ENCODE results near the gene CAT. TPM values are rescaled to one million over a fixed set of nuclear protein-coding genes. Genes with fewer than 3 reads are reported as not detected.
A peak's percentile ranks its signal among the peaks of the same experiment; 100 is the strongest.

Gene CAT
- total RNA-seq, 3 donors from 2014 or later, result 11.8 to 14.6 (median 13.5) TPM

DNA sequence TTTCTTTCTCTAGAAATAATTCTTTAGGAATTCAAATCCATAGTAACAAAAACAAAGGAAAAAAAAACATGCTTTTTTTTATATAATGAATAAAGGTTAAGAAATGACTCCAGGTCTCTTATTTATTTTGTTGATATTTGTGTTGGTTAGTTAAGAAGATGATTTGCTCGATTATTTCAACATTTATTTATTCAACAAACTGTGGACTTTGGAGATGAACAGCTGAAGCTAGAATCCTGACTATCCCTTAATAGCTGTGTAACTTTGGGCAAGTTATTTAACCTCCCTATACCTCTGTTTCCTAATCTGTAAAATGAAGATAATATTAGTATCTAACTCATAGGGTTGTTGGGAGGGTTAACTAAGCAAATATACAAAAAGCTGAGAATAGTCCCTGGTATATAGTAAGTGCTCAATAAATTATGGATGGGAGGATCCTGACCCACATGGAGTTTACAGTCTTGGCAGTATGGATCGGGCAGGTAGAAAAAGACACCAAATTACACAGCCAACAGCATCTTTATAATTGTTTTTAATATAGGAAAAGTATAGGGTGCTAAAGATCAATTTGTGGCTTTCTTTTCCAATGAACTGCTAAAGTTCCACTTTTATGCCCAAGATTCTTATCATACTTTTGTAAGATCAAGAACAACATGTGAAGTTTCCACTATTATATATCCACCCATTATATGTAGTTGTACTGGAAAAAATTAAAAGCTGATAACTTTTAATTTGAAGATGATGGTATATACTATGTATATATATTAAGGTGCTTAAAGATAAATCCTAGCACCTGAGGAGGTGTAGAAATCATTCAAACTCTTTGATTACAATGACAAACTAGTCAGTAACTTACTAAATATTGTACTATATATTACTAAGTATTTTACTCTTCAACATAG lies 1.3 kb upstream of the CAT start:
- Mint-ChIP-seq H3K36me3 (ENCODE audit: insufficient read depth) (no peaks in the 10 kb centered on the region), H3K9me3 (no peaks in the 10 kb centered on the region), H3K4me3 (peak overlapping the region; percentile 97), H3K4me1 (ENCODE audit: low read depth) (peaks cover 26% of the 10 kb centered on the region), H3K27me3 (ENCODE audit: low read depth) (no peaks in the 10 kb centered on the region)
- DNase-seq (no peak), ATAC-seq (no peak)

- Mint-ChIP-seq H3K27me3 (ENCODE audit: low read depth) (no peaks in the 10 kb centered on the region), H3K9me3 (no peaks in the 10 kb centered on the region), H3K4me3 (peak overlapping the region; percentile 97), H3K4me1 (ENCODE audit: low read depth) (peaks cover 41% of the 10 kb centered on the region), H3K36me3 (ENCODE audit: insufficient read depth) (no peaks in the 10 kb centered on the region)
- DNase-seq, result no peak
- no peak for ATAC-seq
Observed at GRCh38 chr11:34439610-34440198, 970 bp downstream of the CAT start.

GRCh38 chr11:34441814-34442213 lies 3.1 kb downstream of the CAT start:
- no peak for DNase-seq
- Mint-ChIP-seq H3K36me3 (ENCODE audit: insufficient read depth) (peaks cover 2% of the 10 kb centered on the region), H3K9me3 (no peaks in the 10 kb centered on the region), H3K4me3 (no peak overlapping the region), H3K27me3 (ENCODE audit: low read depth) (no peaks in the 10 kb centered on the region), H3K4me1 (ENCODE audit: low read depth) (peaks cover 48% of the 10 kb centered on the region)
- no peak for ATAC-seq

DNA sequence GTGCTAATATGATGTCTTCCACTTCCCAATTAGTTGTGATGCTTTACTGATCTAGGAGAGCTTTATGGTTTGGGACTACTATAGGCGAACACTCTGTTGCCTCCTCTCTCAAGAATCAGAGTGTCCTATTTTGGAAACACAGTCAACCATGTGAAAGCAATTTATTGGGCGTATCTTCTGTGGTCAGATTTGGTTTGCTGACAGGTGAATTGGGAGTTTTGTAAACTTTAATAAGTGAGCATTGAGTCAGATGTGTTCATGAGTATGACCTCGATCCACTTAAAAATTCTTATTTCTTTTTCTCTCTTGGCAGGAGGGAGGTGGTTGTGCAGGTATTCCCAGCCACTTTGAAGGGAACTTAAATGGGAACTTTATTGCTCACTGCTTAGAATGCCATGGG lies 4.4 kb downstream of the CAT start:
- Mint-ChIP-seq H3K4me1 (ENCODE audit: low read depth) (peaks cover 56% of the 10 kb centered on the region), H3K9me3 (no peaks in the 10 kb centered on the region), H3K36me3 (ENCODE audit: insufficient read depth) (peaks cover 2% of the 10 kb centered on the region), H3K27me3 (ENCODE audit: low read depth) (no peaks in the 10 kb centered on the region), H3K4me3 (no peak overlapping the region)
- DNase-seq, result no peak
- ATAC-seq, result no peak

- Mint-ChIP-seq H3K27me3 (ENCODE audit: low read depth) (no peaks in the 10 kb centered on the region), H3K4me1 (ENCODE audit: low read depth) (peaks cover 58% of the 10 kb centered on the region), H3K9me3 (no peaks in the 10 kb centered on the region), H3K36me3 (ENCODE audit: insufficient read depth) (peaks cover 2% of the 10 kb centered on the region), H3K4me3 (no peak overlapping the region)
- DNase-seq (no peak), ATAC-seq (no peak)
Observed at GRCh38 chr11:34444428-34444827, 5.7 kb downstream of the CAT start.

- DNase-seq (no peak), ATAC-seq (no peak)
- Mint-ChIP-seq H3K27me3 (ENCODE audit: low read depth) (no peaks in the 10 kb centered on the region), H3K9me3 (no peaks in the 10 kb centered on the region), H3K4me3 (no peak overlapping the region), H3K36me3 (ENCODE audit: insufficient read depth) (peaks cover 8% of the 10 kb centered on the region), H3K4me1 (ENCODE audit: low read depth) (peaks cover 50% of the 10 kb centered on the region)
Observed at GRCh38 chr11:34445956-34446355, 7.2 kb downstream of the CAT start.

DNA sequence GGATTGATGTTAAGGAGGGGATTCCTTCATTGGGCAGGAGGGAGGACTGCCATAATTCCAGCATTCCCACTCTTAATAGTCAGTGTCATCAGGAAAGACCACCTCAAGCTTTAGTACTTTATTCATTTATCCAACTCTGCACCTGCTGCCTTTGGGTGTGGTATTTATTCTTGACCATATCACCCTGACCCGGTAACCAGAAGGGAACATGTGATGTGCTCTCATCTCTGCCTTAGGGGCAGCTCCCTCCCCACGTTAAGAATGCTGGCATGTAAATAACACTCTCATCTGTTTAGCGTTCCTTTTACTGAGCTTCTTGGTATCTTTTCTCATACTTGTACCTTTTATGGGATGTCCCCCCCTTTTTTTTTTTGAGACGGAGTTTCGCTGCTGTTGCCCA lies 7.7 kb downstream of the CAT start:
- ATAC-seq (no peak), DNase-seq (no peak)
- H3K4me3 Mint-ChIP-seq, result no peak overlapping the region
- no peaks in the 10 kb centered on the region for H3K9me3 Mint-ChIP-seq
- H3K4me1 Mint-ChIP-seq (ENCODE audit: low read depth), result peaks cover 48% of the 10 kb centered on the region
- peaks cover 9% of the 10 kb centered on the region for H3K36me3 Mint-ChIP-seq (ENCODE audit: insufficient read depth)
- no peaks in the 10 kb centered on the region for H3K27me3 Mint-ChIP-seq (ENCODE audit: low read depth)

GRCh38 chr11:34447044-34447443 lies 8.3 kb downstream of the CAT start:
- peaks cover 13% of the 10 kb centered on the region for H3K36me3 Mint-ChIP-seq (ENCODE audit: insufficient read depth)
- H3K9me3 Mint-ChIP-seq, result no peaks in the 10 kb centered on the region
- no peak overlapping the region for H3K4me3 Mint-ChIP-seq
- DNase-seq, result no peak
- H3K27me3 Mint-ChIP-seq (ENCODE audit: low read depth), result no peaks in the 10 kb centered on the region
- H3K4me1 Mint-ChIP-seq (ENCODE audit: low read depth), result peaks cover 48% of the 10 kb centered on the region
- ATAC-seq, result no peak

DNA sequence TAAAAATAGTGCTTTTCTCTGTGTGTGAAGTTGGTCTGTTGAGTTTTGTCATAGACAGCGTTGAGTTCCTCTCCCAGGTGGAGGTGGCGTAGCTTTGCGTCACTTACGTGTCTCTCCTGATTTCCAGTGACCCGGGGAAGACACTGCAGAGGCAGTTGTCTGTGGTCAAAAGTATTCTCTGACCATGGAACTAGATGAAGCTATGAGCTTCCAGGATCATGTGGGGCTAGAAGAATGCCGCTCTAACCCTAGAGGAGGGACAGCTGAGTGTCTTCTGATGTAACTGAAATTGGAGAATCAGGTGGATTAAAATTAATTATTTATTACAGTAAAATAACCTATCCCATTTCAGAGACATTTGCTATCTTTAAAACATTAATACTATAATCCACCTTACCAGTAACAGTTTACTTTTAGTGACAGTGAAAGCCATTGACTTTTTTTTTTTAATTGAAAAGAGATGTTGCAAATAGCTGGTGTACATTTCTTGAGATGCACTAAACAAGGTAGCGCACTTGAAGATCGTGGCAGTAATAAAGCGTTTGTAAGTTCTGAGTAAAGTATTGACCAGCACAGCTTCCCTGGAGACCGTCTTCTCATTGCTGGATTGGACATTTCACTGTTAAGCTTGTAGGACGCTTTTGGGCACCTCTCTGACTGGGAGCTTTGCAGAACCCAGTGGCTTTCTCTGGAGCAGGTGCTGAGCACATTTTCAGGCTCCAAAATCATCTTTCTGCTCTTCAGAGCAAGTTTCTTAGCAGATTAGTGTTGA lies 9.7 kb downstream of the CAT start:
- Mint-ChIP-seq H3K4me1 (ENCODE audit: low read depth) (peaks cover 43% of the 10 kb centered on the region), H3K27me3 (ENCODE audit: low read depth) (no peaks in the 10 kb centered on the region), H3K4me3 (no peak overlapping the region), H3K36me3 (ENCODE audit: insufficient read depth) (peaks cover 19% of the 10 kb centered on the region), H3K9me3 (no peaks in the 10 kb centered on the region)
- ATAC-seq (no peak), DNase-seq (no peak)

DNA sequence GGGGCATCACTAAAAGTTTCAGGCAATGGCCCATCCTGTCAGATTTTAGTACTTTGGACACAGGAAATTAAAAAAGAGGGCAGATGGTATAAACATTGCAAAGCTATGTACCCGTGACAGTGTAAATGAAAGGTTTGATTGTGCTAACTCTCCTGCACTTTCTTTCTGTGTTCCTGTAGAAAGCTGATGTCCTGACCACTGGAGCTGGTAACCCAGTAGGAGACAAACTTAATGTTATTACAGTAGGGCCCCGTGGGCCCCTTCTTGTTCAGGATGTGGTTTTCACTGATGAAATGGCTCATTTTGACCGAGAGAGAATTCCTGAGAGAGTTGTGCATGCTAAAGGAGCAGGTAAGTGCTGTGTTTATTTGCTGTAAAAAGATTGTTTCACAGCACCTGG lies 10.3 kb downstream of the CAT start:
- DNase-seq, result no peak
- peaks cover 24% of the 10 kb centered on the region for H3K36me3 Mint-ChIP-seq (ENCODE audit: insufficient read depth)
- ATAC-seq, result no peak
- no peak overlapping the region for H3K4me3 Mint-ChIP-seq
- H3K4me1 Mint-ChIP-seq (ENCODE audit: low read depth), result peaks cover 37% of the 10 kb centered on the region
- H3K27me3 Mint-ChIP-seq (ENCODE audit: low read depth), result no peaks in the 10 kb centered on the region
- H3K9me3 Mint-ChIP-seq, result no peaks in the 10 kb centered on the region

DNA sequence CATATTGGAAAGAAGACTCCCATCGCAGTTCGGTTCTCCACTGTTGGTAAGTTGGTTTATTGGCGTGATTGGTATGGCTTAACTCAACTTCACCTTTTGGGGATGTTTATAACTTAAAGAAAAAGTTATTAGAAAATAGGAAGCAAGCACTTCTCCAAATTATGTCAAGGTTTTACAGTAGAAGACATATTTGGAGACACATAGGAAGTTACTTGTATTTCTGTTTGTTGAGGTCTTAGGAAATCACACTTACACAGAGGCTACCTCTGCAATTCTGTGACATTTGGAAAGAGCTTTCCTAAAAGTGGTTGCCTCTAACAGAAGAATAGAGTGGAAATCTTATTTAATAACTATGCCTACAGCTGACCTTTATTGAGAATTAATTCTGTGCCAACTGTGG lies 12.3 kb downstream of the CAT start:
- ATAC-seq (no peak), DNase-seq (no peak)
- H3K9me3 Mint-ChIP-seq, result no peaks in the 10 kb centered on the region
- H3K4me3 Mint-ChIP-seq, result no peak overlapping the region
- H3K36me3 Mint-ChIP-seq (ENCODE audit: insufficient read depth), result peaks cover 31% of the 10 kb centered on the region
- H3K27me3 Mint-ChIP-seq (ENCODE audit: low read depth), result no peaks in the 10 kb centered on the region
- H3K4me1 Mint-ChIP-seq (ENCODE audit: low read depth), result peaks cover 29% of the 10 kb centered on the region

DNA sequence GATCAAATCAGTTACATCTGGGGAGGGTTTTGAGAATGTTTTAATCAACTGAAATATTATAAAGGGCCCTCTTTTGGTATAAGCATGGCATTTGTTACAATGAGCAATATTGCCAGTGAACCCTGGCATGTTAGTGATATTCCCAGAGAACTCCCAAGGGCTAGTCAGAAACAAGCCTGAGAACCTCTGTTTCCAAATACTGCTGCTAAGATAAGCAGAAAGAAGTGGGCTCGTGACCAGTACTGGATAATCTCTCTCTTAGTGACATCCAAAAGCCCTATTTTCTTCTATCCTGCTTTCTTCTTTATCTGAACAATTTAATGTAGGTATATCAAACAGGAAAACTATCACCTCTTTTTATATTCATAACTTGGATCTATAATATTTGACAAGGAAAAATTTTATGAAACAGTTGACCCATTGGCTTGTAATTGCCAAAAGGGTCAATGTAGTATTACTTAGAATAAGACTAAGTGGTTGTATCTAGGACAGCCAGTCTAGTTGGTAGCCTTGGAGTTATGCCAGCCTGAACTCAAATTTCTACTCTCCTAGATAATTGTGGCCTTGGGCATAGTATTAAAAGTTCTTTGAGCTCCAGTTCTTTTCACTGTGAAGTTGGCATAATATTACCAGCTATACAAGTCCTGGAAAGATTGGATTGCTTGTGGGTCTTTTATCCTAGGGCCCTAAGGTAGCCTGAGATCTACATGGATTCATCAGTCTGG lies 15.7 kb downstream of the CAT start:
- Mint-ChIP-seq H3K36me3 (ENCODE audit: insufficient read depth) (peaks cover 43% of the 10 kb centered on the region), H3K9me3 (no peaks in the 10 kb centered on the region), H3K4me3 (no peak overlapping the region), H3K27me3 (ENCODE audit: low read depth) (no peaks in the 10 kb centered on the region), H3K4me1 (ENCODE audit: low read depth) (peaks cover 5% of the 10 kb centered on the region)
- no peak for DNase-seq
- no peak for ATAC-seq

GRCh38 chr11:34457607-34458006 lies 18.9 kb downstream of the CAT start:
- ATAC-seq, result no peak
- peaks cover 43% of the 10 kb centered on the region for H3K36me3 Mint-ChIP-seq (ENCODE audit: insufficient read depth)
- H3K27me3 Mint-ChIP-seq (ENCODE audit: low read depth), result no peaks in the 10 kb centered on the region
- no peak overlapping the region for H3K4me3 Mint-ChIP-seq
- H3K9me3 Mint-ChIP-seq, result no peaks in the 10 kb centered on the region
- DNase-seq, result no peak
- no peaks in the 10 kb centered on the region for H3K4me1 Mint-ChIP-seq (ENCODE audit: low read depth)

- DNase-seq (no peak), ATAC-seq (no peak)
- Mint-ChIP-seq H3K27me3 (ENCODE audit: low read depth) (no peaks in the 10 kb centered on the region), H3K4me1 (ENCODE audit: low read depth) (no peaks in the 10 kb centered on the region), H3K9me3 (no peaks in the 10 kb centered on the region), H3K36me3 (ENCODE audit: insufficient read depth) (peaks cover 42% of the 10 kb centered on the region), H3K4me3 (no peak overlapping the region)
Observed at GRCh38 chr11:34458525-34458924, 19.8 kb downstream of the CAT start.

Measured in activated T-cell treated with anti-CD3 and anti-CD28 coated beads, Interleukin-2, amount 50 U/mL, for 4 hours (primary cell).